Smooth muscle cell (in vitro differentiated cells): ENCODE measurements around the gene IRF7. TPM values are rescaled to one million over a fixed set of nuclear protein-coding genes. Genes with fewer than 3 reads are reported as not detected.
"Not testable (repeated sequence)": the region's sequence is repeated elsewhere in the genome, so short reads cannot be mapped to it uniquely, and the experiment has no call there.

Experiments
- DNase-seq: peaks from one replicate; lab custom pipeline; 2025; ENCODE audit not compliant: unreplicated experiment; lab: John Stamatoyannopoulos, UW
- H2AFZ ChIP-seq: fragments of 200-600 bp; sonication (generic); 2 replicates; pipeline ENCODE4 v1.6.0; 2016; ENCODE audit warnings: antibody characterized with exemption, low read depth, mild to moderate bottlenecking
- H3F3A ChIP-seq: fragments of 200-600 bp; sonication (generic); 2 replicates; pipeline ENCODE4 v1.6.0; 2017; ENCODE audit warnings: antibody characterized with exemption, low read depth
- H3K27ac ChIP-seq: fragments of 200-600 bp; sonication (generic); 2 replicates; pipeline ENCODE4 v1.5.1; 2016; ENCODE audit warnings: low read depth, mild to moderate bottlenecking
- H3K27me3 ChIP-seq: fragments of 200-600 bp; sonication (generic); 2 replicates; pipeline ENCODE4 v1.6.1; 2016; ENCODE audit warnings: low read depth, mild to moderate bottlenecking
- H3K36me3 ChIP-seq: fragments of 200-600 bp; sonication (generic); 2 replicates; pipeline ENCODE4 v1.5.1; 2016; ENCODE audit warnings: low read depth
- H3K4me1 ChIP-seq: fragments of 200-600 bp; sonication (generic); 2 replicates; pipeline ENCODE4 v1.5.1; 2016; ENCODE audit warnings: low read depth
- H3K4me2 ChIP-seq: fragments of 200-600 bp; sonication (generic); 2 replicates; pipeline ENCODE4 v1.6.0; 2016; ENCODE audit warnings: mild to moderate bottlenecking
- H3K4me3 ChIP-seq: fragments of 200-600 bp; sonication (generic); 2 replicates; pipeline ENCODE4 v1.5.1; 2016; ENCODE audit warnings: mild to moderate bottlenecking
- H3K79me2 ChIP-seq: fragments of 200-600 bp; sonication (generic); 2 replicates; pipeline ENCODE4 v1.6.0; 2016; ENCODE audit warnings: low read depth, mild to moderate bottlenecking
- H3K9ac ChIP-seq: fragments of 200-600 bp; sonication (generic); 2 replicates; pipeline ENCODE4 v1.6.0; 2016; ENCODE audit warnings: low read depth
- H3K9me3 ChIP-seq: fragments of 200-600 bp; sonication (generic); replicated peaks from 2 replicates; pipeline ENCODE4 v1.5.1; 2016; ENCODE audit warnings: low read depth
- H4K20me1 ChIP-seq: fragments of 200-600 bp; sonication (generic); 2 replicates; pipeline ENCODE4 v1.6.0; 2016; ENCODE audit warnings: low read depth
- CTCF ChIP-seq: fragments of 200-600 bp; sonication (generic); IDR thresholded peaks from 2 replicates; pipeline ENCODE4 v1.5.1; 2017; ENCODE audit warnings: borderline replicate concordance, mild to moderate bottlenecking, antibody characterized with exemption; ENCODE audit not compliant: insufficient read depth, poor library complexity, severe bottlenecking
- WGBS: methylation state at CpG from one replicate; pipeline ENCODE4 v1.1.7; 2016; ENCODE audit warnings: low lambda C conversion rate; 5-methylcytosine and 5-hydroxymethylcytosine counted together
- polyA plus RNA-seq: library from polyadenylated mRNA; unstranded; fragments of >200 nt; fragmentation: Nextera tagmentation; extraction: Ambion mirVana; gene quantifications from 2 replicates; pipeline ENCODE4 v1.2.1, GENCODE V29; 2016
- total RNA-seq: library from RNA; depleted of rRNA; stranded (reverse); fragments of >200 nt; gene quantifications from 2 replicates; pipeline ENCODE4 v1.2.3, GENCODE V29; 2014

IRF7 gene
- total and polyA plus RNA-seq, 2 experiments from 2014 or later = 7.1 to 14.3 TPM

GRCh38 chr11:575996-576768 lies 39.6 kb downstream of the IRF7 start, which contains the start of gene PHRF1:
PHRF1 (plus strand) TSS chr11:576470; CDS start chr11:581513, 5,043 bp downstream.
- Histone ChIP-seq H3F3A (peaks cover 3% of the 10 kb centered on the region), H3K4me1 (peaks cover 23% of the 10 kb centered on the region), H3K36me3 (no peaks in the 10 kb centered on the region), H3K4me3 (peak within 1 kb of the TSS; percentile 97), H3K9me3 (no peaks in the 10 kb centered on the region), H3K27ac (peak within 1 kb of the TSS; percentile 96), H3K27me3 (no peaks in the 10 kb centered on the region), H3K79me2 (peaks cover 45% of the 10 kb centered on the region), H4K20me1 (peaks cover 44% of the 10 kb centered on the region), H3K4me2 (peak within 1 kb of the TSS; percentile 99), H3K9ac (peak within 1 kb of the TSS; percentile 98), H2AFZ (peak within 1 kb of the TSS; percentile 92)
- TF ChIP-seq CTCF = no peak
- peak; percentile 92 for DNase-seq
- 1% methylated on average over 55 of the region's 99 CpGs for WGBS

GRCh38 chr11:575313-575995 lies 40.3 kb downstream of the IRF7 start:
- WGBS = under 1% methylated on average over 48 of the region's 81 CpGs
- Histone ChIP-seq H2AFZ (peak overlapping the region; percentile 91), H4K20me1 (peaks cover 37% of the 10 kb centered on the region), H3F3A (peaks cover 3% of the 10 kb centered on the region), H3K79me2 (peaks cover 38% of the 10 kb centered on the region), H3K4me2 (peak overlapping the region; percentile 92), H3K27me3 (no peaks in the 10 kb centered on the region), H3K4me3 (peak overlapping the region; percentile 91), H3K9me3 (no peaks in the 10 kb centered on the region), H3K27ac (no peak overlapping the region), H3K9ac (no peak overlapping the region), H3K4me1 (peaks cover 23% of the 10 kb centered on the region), H3K36me3 (no peaks in the 10 kb centered on the region)
- TF ChIP-seq CTCF = no peak
- no peak for DNase-seq

GRCh38 chr11:574632-575312 lies 41.0 kb downstream of the IRF7 start:
- peaks cover 30% of the 10 kb centered on the region for H4K20me1 ChIP-seq
- H3K9ac ChIP-seq = no peak overlapping the region
- H3K36me3 ChIP-seq = no peaks in the 10 kb centered on the region
- H3K4me1 ChIP-seq = peaks cover 23% of the 10 kb centered on the region
- H3K4me3 ChIP-seq = peak overlapping the region; percentile 91
- no peaks in the 10 kb centered on the region for H3K9me3 ChIP-seq
- no peak for TF ChIP-seq CTCF
- peak overlapping the region; percentile 92 for H3K4me2 ChIP-seq
- DNase-seq = no peak
- peaks cover 3% of the 10 kb centered on the region for H3F3A ChIP-seq
- WGBS = 24% methylated on average over 24 of the region's 25 CpGs
- H3K27ac ChIP-seq = no peak overlapping the region
- H3K79me2 ChIP-seq = peaks cover 31% of the 10 kb centered on the region
- peak overlapping the region; percentile 91 for H2AFZ ChIP-seq
- no peaks in the 10 kb centered on the region for H3K27me3 ChIP-seq

- not testable (repeated sequence) for DNase-seq, H3K27ac ChIP-seq, H3K9me3 ChIP-seq, H3F3A ChIP-seq, H3K9ac ChIP-seq, H2AFZ ChIP-seq, H3K36me3 ChIP-seq, H3K27me3 ChIP-seq
- peaks cover 30% of the 10 kb centered on the region for H3K4me1 ChIP-seq
- peaks cover 24% of the 10 kb centered on the region for H4K20me1 ChIP-seq
- H3K4me2 ChIP-seq = peak overlapping the region; percentile 92
- 57% methylated on average over 14 of the region's 14 CpGs for WGBS
- peak overlapping the region; percentile 91 for H3K4me3 ChIP-seq
- H3K79me2 ChIP-seq = peaks cover 24% of the 10 kb centered on the region
These were observed 41.6 kb downstream of the IRF7 start for GRCh38 chr11:574031-574570.
